Prostate gland (tissue), 2 donors: Measurements from ENCODE around the gene KBTBD13.

Experiments
- CTCF ChIP-seq, 4 experiments: fragments of 200-600 bp in 2 of 4; fragments of 450-650 bp in 2 of 4; sonication (generic) in 2 of 4; IDR thresholded peaks; 1 replicate in 3 of 4; 2 replicates in 1 of 4; pipeline ENCODE4 v1.5.1; 2016 to 2019; ENCODE audit warnings: antibody characterized with exemption in 4 of 4, mild to moderate bottlenecking in 2 of 4, moderate library complexity in 2 of 4
- POLR2AphosphoS5 ChIP-seq: sonication (generic); formaldehyde crosslinking; IDR thresholded peaks from one replicate; pipeline ENCODE4 v1.6.1; 2017; ENCODE audit warnings: antibody characterized with exemption

GRCh38 chr15:65072027-65072426 is 4.5 kb upstream of the KBTBD13 start:
- TF ChIP-seq CTCF (IDR thresholded peaks at IDR 0.05) (no peak), POLR2AphosphoS5 (no peak)
